KMS-11 (cell line): ENCODE measurements around the gene SRL.
A peak's percentile ranks its signal among the peaks of the same experiment; 100 is the strongest.
"Not testable (repeated sequence)": the region's sequence is repeated elsewhere in the genome, so short reads cannot be mapped to it uniquely, and the experiment has no call there.

Experiments
- H2AFZ ChIP-seq: fragments of 200-600 bp; sonication (generic); 2 replicates; pipeline ENCODE4 v1.6.1; 2016; ENCODE audit warnings: antibody characterized with exemption, mixed run types, low read depth
- H3K27ac ChIP-seq: fragments of 200-600 bp; sonication (generic); 2 replicates; pipeline ENCODE4 v1.6.1; 2016; ENCODE audit warnings: mild to moderate bottlenecking, mixed run types
- H3K27me3 ChIP-seq: fragments of 200-600 bp; sonication (generic); 2 replicates; pipeline ENCODE4 v1.6.1; 2017; ENCODE audit warnings: mild to moderate bottlenecking, low read depth, mixed run types, moderate library complexity; ENCODE audit not compliant: insufficient read depth
- H3K36me3 ChIP-seq: fragments of 200-600 bp; sonication (generic); 2 replicates; pipeline ENCODE4 v1.6.1; 2017; ENCODE audit warnings: mild to moderate bottlenecking, mixed run types; ENCODE audit not compliant: insufficient read depth
- H3K4me1 ChIP-seq: fragments of 200-600 bp; sonication (generic); 2 replicates; pipeline ENCODE4 v1.6.1; 2016; ENCODE audit warnings: mild to moderate bottlenecking, low read depth, mixed run types; ENCODE audit not compliant: poor library complexity, severe bottlenecking
- H3K4me2 ChIP-seq: fragments of 200-600 bp; sonication (generic); 2 replicates; pipeline ENCODE4 v1.7.0; 2016; ENCODE audit warnings: mild to moderate bottlenecking, mixed run types
- H3K4me3 ChIP-seq: fragments of 200-600 bp; sonication (generic); IDR thresholded peaks from 2 replicates; pipeline ENCODE4 v1.6.1; 2017; ENCODE audit warnings: low read depth, low read length, mixed read lengths; ENCODE audit not compliant: insufficient read depth
- H3K79me2 ChIP-seq: fragments of 200-600 bp; sonication (generic); 2 replicates; pipeline ENCODE4 v1.6.1; 2016; ENCODE audit warnings: low read depth, mixed run types; ENCODE audit not compliant: insufficient read depth
- H3K9ac ChIP-seq: fragments of 200-600 bp; sonication (generic); 2 replicates; pipeline ENCODE4 v1.6.1; 2016; ENCODE audit warnings: mild to moderate bottlenecking, mixed run types
- H4K20me1 ChIP-seq: fragments of 200-600 bp; sonication (generic); 2 replicates; pipeline ENCODE4 v1.6.1; 2016; ENCODE audit warnings: mild to moderate bottlenecking, mixed run types; ENCODE audit not compliant: insufficient read depth
- CTCF ChIP-seq: fragments of 200-600 bp; sonication (generic); conservative IDR thresholded peaks from 2 replicates; pipeline ENCODE4 v1.6.1; 2017; ENCODE audit warnings: low read depth, mild to moderate bottlenecking, antibody characterized with exemption, low read length, moderate library complexity, mixed read lengths

The SRL gene

DNA sequence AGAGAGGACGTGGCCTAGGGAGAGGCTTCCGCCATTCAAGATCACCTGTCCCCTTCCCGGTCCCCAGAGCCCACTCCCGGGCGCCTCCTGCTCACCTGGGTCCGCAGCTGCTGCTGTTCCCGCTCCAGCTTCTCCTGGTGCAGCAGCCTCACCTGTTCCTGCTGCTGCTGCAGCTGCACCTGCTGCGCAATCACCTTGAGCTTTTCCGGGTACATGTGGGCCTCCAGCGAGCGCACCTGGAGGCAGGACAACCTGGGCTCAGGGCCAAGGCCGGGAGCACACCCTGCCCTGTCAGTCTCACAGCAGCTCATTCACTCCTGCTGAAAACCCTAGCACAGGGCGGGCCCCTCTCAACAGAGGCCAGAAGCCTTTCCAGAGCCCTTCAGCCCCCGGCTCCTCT lies 18.5 kb upstream of the SRL start:
- Histone ChIP-seq H3K4me2 (no peak overlapping the region), H4K20me1 (peaks cover 5% of the 10 kb centered on the region; the same call in 1 of the 2 replicates), H3K27me3 (no peaks in the 10 kb centered on the region), H3K27ac (no peak overlapping the region), H3K9ac (no peak overlapping the region), H2AFZ (no peak overlapping the region), H3K4me3 (no peak overlapping the region), H3K79me2 (peaks cover 38% of the 10 kb centered on the region), H3K36me3 (peaks cover 16% of the 10 kb centered on the region; the same call in 1 of the 2 replicates), H3K4me1 (no peaks in the 10 kb centered on the region)
- no peak for TF ChIP-seq CTCF

DNA sequence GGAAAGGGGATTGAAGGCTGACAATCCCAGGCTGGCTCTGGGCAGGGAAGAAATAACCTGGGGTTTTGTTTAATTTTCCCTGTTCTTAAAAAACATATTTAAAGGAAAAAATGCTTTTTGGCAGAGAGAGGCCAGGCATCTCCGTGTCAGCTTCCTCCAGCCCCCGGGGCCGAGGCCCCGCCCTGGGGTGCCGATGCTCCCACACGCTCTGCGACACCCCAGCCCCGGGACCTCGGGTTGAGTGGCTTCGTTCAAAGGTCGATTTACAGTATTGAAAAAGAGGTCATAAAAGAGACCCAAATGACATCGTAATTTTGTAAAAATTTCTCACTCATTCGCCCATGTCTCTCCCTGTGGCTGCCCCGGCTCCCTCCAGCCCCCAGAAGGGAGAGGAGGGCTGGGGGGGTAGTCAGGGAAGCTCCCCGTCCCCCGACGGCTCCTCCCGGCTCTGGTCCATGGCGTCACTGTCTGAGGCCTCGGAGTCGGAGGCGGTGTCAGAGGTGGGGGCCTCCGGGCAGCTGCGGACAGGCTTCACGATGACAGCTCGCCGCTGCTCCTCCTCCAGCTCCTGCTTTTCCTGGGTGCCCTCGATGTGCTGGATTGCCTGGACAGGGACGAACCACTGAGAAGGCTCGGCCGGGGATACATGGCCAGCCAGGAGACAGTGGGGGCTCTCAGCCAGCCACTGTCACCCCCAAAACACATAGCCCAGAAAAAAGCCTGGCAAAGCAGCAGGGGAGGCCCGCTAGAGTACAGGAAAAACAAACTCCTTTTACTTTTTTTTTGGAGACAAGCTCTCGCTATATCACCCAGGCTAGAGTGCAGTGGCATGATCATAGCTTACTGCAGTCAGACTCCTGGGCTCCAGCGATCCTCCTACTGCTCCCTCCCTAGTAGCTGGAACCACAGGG lies 16.0 kb upstream of the SRL start:
- H3K36me3 ChIP-seq = peaks cover 16% of the 10 kb centered on the region; the same call in 1 of the 2 replicates
- H2AFZ ChIP-seq = no peak overlapping the region
- H3K79me2 ChIP-seq = peaks cover 14% of the 10 kb centered on the region; the same call in 1 of the 2 replicates
- H4K20me1 ChIP-seq = no peaks in the 10 kb centered on the region
- TF ChIP-seq CTCF = no peak
- no peak overlapping the region for H3K4me2 ChIP-seq
- no peak overlapping the region for H3K27ac ChIP-seq
- H3K4me1 ChIP-seq = no peaks in the 10 kb centered on the region
- H3K27me3 ChIP-seq = no peaks in the 10 kb centered on the region
- H3K4me3 ChIP-seq = no peak overlapping the region
- H3K9ac ChIP-seq = no peak overlapping the region

- no peaks in the 10 kb centered on the region for H4K20me1 ChIP-seq
These were observed 11.7 kb upstream of the SRL start for GRCh38 chr16:4253394-4254150.

DNA sequence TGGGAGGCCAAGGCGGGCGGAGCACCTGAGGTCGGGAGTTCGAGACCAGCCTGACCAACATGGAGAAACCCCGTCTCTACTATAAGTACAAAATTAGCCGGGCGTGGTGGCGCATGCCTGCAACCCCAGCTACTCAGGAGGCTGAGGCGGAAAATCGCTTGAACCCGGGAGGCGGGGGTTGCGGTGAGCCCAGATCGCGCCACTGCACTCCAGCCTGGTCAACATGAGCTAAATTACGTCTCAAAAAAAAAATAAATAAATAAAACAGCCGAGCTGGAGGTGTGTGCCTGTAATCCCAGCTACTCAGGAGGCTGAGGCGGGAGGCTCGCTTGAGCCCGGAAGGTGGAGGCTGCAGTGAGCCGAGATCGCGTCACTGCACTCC lies 11.1 kb upstream of the SRL start:
- peak overlapping the region; percentile 64 for H3K27ac ChIP-seq
- H3K27me3 ChIP-seq, H3K4me1 ChIP-seq, H3K4me3 ChIP-seq, H3K79me2 ChIP-seq, H3K36me3 ChIP-seq, H4K20me1 ChIP-seq: not testable (repeated sequence)
- peak overlapping the region; percentile 62; the same call in 1 of the 2 replicates for H3K9ac ChIP-seq
- peak overlapping the region; percentile 77 for H2AFZ ChIP-seq
- peak overlapping the region; percentile 35; the same call in 1 of the 2 replicates for H3K4me2 ChIP-seq

More at GRCh38 chr16:4253394-4254150, 11.7 kb upstream of the SRL start:
- H3K27ac ChIP-seq = peak overlapping the region; percentile 64
- no peaks in the 10 kb centered on the region for H3K27me3 ChIP-seq
- TF ChIP-seq CTCF = no peak
- no peak overlapping the region for H3K4me3 ChIP-seq
- no peaks in the 10 kb centered on the region; the same call in 1 of the 2 replicates for H3K79me2 ChIP-seq
- peak overlapping the region; percentile 35; the same call in 1 of the 2 replicates for H3K4me2 ChIP-seq
- H3K4me1 ChIP-seq = no peaks in the 10 kb centered on the region
- 0 out of 2 replicates have a peak, but pooled peaks cover 3% of the 10 kb centered on the region for H3K36me3 ChIP-seq
- peak overlapping the region; percentile 62; the same call in 1 of the 2 replicates for H3K9ac ChIP-seq
- H2AFZ ChIP-seq = peak overlapping the region; percentile 77
